ENCODE results near the gene MAG. TPM values are rescaled to one million over a fixed set of nuclear protein-coding genes. Genes with fewer than 3 reads are reported as not detected.

MAG gene
- total RNA-seq, 2 experiments from 2014 or later, result 0.20 to 0.31 TPM

DNA sequence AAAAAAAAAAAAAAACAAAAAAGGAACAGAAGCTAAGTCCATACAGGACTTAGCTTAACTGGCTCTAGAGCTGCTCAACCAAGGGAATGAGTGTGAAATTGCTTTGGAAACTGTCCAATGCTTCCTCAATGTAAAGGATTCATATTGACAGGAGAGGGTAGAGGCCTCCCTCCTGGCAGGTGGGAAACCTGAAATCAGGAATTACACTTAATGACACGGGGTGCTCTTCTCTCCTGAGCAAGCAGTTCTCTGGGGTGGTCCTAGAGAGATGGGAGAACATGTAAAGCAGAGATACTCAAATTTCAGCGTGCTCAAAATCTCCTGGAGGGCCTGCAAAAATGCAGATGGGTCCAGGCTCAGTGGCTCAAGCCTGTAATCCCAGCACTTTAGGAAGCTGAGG is 3.6 kb upstream of the MAG start:
- H3K27me3 Mint-ChIP-seq, result peaks cover 4% of the 10 kb centered on the region
- H3K27ac Mint-ChIP-seq, result no peak overlapping the region
- H3K9me3 Mint-ChIP-seq, result no peaks in the 10 kb centered on the region
- TF ChIP-seq, protein P1, sequence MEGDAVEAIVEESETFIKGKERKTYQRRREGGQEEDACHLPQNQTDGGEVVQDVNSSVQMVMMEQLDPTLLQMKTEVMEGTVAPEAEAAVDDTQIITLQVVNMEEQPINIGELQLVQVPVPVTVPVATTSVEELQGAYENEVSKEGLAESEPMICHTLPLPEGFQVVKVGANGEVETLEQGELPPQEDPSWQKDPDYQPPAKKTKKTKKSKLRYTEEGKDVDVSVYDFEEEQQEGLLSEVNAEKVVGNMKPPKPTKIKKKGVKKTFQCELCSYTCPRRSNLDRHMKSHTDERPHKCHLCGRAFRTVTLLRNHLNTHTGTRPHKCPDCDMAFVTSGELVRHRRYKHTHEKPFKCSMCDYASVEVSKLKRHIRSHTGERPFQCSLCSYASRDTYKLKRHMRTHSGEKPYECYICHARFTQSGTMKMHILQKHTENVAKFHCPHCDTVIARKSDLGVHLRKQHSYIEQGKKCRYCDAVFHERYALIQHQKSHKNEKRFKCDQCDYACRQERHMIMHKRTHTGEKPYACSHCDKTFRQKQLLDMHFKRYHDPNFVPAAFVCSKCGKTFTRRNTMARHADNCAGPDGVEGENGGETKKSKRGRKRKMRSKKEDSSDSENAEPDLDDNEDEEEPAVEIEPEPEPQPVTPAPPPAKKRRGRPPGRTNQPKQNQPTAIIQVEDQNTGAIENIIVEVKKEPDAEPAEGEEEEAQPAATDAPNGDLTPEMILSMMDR (IDR thresholded peaks at IDR 0.05), result no peak
- intact Hi-C loops (cut with micrococcal nuclease), result no loop called here
- CTCF ChIA-PET, result no interaction called here
- no peak for DNase-seq
- POLR2A ChIA-PET, result no interaction called here
- no peak for ATAC-seq
- H3K36me3 Mint-ChIP-seq (ENCODE audit: low read depth), result no peaks in the 10 kb centered on the region
- no peaks in the 10 kb centered on the region for H3K4me1 Mint-ChIP-seq (ENCODE audit: low read depth)
- H3K4me3 Mint-ChIP-seq, result no peak overlapping the region

DNA sequence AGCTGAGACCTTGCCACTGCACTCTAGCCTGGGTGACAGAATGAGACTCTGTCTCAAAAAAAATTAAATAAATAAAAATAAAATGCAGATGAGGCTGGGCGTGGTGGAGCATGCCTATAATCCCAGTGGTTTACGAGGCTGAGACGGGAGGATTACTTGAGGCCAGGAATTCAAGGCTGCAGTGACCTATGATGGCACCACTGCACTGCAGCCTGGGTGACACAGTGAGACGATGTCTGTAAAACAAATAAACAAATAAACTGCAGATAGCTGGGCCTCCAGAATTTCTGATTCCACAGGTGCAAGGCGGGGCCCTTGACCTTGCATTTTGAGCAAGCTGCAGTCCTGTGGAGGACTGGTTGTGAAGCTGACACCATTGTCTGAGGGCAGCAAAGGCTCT is 3.1 kb upstream of the MAG start:
- TF ChIP-seq, protein P1 (IDR thresholded peaks at IDR 0.05), result no peak
- Mint-ChIP-seq H3K27ac (no peak overlapping the region), H3K27me3 (peaks cover 2% of the 10 kb centered on the region), H3K9me3 (no peaks in the 10 kb centered on the region), H3K4me1 (ENCODE audit: low read depth) (no peaks in the 10 kb centered on the region), H3K4me3 (no peak overlapping the region), H3K36me3 (ENCODE audit: low read depth) (no peaks in the 10 kb centered on the region)
- ChIA-PET CTCF (interaction anchor here (0.9 kb wide), 1 partner anchor 147 kb away, joined by 5 read pairs; no protein-coding TSS in a partner anchor), POLR2A (no interaction called here)
- intact Hi-C loops (cut with micrococcal nuclease), result no loop called here
- DNase-seq (no peak), ATAC-seq (no peak)

DNA sequence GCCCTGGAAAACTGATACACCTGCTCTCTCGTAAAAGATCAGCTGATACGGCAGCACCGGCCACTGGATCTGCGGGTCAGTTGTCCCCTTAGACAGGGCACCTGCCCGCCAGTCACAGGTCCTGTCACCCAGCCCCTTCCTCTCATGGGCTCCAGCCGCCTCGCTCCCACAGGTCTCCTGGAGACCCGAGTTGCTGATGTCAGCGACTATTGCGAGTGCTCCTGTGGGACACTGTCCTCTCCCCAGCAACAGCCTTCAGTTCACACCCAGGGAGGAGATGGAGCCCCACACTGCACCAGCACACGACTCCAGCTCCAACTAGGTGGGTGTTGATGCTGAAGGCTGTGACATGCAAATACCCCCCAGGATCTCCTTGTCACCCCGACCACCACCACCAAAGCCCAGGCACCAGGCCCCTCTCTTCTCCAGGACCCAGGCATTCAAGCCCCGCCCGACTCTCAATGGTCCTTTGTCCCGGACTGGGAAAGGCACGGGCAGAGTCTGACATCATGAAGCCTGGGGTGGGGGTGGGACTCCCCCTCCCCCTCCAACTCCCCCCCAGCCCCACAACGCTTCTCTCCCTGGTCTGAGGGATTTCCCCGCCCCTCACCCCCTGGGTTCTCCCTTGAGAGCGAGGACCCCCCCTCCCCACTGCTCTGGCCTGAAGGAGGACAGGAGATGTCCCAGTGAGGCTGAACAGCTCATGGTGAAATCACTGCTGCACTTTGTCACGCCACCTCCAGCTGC is 1.4 kb upstream of the MAG start:
- no peak overlapping the region for H3K4me3 Mint-ChIP-seq
- H3K4me1 Mint-ChIP-seq (ENCODE audit: low read depth), result peaks cover under 1% of the 10 kb centered on the region
- DNase-seq (no peak), ATAC-seq (no peak)
- intact Hi-C loops (cut with micrococcal nuclease), result no loop called here
- CTCF ChIA-PET, result no interaction called here
- H3K27ac Mint-ChIP-seq, result no peak overlapping the region
- POLR2A ChIA-PET, result no interaction called here
- TF ChIP-seq, protein P1 (IDR thresholded peaks at IDR 0.05), result no peak
- no peaks in the 10 kb centered on the region for H3K36me3 Mint-ChIP-seq (ENCODE audit: low read depth)
- H3K27me3 Mint-ChIP-seq, result no peaks in the 10 kb centered on the region
- H3K9me3 Mint-ChIP-seq, result no peaks in the 10 kb centered on the region

DNA sequence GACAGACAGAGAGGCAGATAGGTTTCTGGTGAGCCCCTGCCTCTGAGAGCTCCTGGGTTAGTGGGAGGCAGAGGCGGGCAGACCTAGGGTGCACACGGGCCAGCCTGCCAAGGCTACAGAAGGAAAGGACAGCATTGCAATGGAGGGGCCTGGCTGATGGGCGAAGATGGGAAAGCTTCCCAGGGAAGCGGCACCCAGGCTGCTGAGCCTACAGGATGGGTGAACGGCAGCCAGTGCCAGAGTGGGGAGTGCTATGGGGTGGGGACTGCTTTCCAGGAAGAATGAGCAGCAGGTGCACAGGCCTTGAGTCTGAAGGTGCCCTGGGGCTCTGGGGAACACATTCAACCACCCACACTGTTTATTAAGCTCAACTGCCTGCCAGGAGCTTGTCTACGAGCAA is 702 bp upstream of the MAG start:
- no peak for DNase-seq
- no peaks in the 10 kb centered on the region for H3K36me3 Mint-ChIP-seq (ENCODE audit: low read depth)
- H3K9me3 Mint-ChIP-seq, result no peaks in the 10 kb centered on the region
- intact Hi-C loops (cut with micrococcal nuclease), result no loop called here
- ChIA-PET POLR2A (no interaction called here), CTCF (no interaction called here)
- peaks cover 8% of the 10 kb centered on the region for H3K4me1 Mint-ChIP-seq (ENCODE audit: low read depth)
- ATAC-seq, result no peak
- TF ChIP-seq, protein P1 (IDR thresholded peaks at IDR 0.05), result no peak
- H3K27ac Mint-ChIP-seq, result no peak overlapping the region
- H3K27me3 Mint-ChIP-seq, result no peaks in the 10 kb centered on the region
- H3K4me3 Mint-ChIP-seq, result no peak overlapping the region

DNA sequence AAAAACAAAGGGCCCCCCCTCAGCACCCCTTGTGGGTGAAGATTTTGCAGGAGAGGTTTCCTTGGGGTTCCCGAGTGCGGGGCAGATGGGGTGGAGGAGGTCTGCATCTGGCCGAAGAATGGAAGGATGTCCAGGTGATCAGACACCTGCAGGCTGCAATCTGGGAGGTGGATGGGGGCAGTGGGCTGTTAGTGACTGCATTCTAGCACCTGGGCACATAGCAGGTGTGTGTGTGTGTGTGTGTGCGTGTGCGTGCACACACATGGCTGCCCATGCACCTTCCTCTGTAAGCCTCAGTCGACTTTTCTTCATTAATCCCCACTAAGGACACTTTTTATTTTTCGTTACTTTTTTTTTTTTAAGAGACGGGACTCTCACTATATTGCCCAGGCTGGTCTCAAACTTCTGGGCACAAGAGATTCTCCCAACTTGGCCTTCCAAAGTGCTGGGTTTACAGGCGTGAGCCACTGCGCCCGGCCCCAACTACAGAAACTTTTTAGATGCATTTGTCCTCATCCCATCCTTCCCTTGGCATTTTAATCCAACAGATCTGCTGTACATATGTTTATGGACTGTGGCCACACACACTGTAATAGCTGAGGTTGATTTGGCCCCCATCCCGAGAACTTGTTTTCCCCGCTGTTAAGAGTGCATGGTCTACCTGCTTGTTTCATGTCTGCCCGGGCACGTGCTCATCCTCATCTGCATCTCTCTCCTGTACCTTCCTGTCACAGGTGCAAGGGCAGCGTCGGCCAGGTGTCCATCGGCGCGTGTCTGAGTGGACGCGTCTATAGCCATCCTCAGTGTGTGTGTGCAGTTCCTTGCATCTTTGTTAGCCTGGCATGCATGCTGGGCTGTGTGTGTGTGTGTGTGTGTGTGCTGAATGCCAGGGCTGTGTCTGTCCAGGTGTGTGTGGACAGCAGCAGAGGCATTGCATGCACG is 731 bp downstream of the MAG start:
- Mint-ChIP-seq H3K4me1 (ENCODE audit: low read depth) (peaks cover 9% of the 10 kb centered on the region), H3K36me3 (ENCODE audit: low read depth) (no peaks in the 10 kb centered on the region), H3K4me3 (no peak overlapping the region), H3K9me3 (no peaks in the 10 kb centered on the region), H3K27ac (no peak overlapping the region), H3K27me3 (no peaks in the 10 kb centered on the region)
- no peak for ATAC-seq
- TF ChIP-seq, protein P1 (IDR thresholded peaks at IDR 0.05), result no peak
- POLR2A ChIA-PET, result no interaction called here
- intact Hi-C loops (cut with micrococcal nuclease), result no loop called here
- CTCF ChIA-PET, result no interaction called here
- DNase-seq, result no peak

Measured in activated CD8-positive, alpha-beta T cell treated with anti-CD3 and anti-CD28 coated beads for 36 hours (primary cell).